MG63 (cell line): ENCODE data around the gene GSDMA. TPM values are rescaled to one million over a fixed set of nuclear protein-coding genes. Genes with fewer than 3 reads are reported as not detected.

Source experiments
- DNase-seq: peaks from one replicate; pipeline ENCODE4 v3.0.0-alpha.2; 2020
- H3K27me3 ChIP-seq: fragments of 250-450 bp; sonication (Bioruptor Pico); 2 replicates; pipeline ENCODE4 v1.5.1; 2020; ENCODE audit warnings: mild to moderate bottlenecking, moderate library complexity
- H3K36me3 ChIP-seq: fragments of 250-450 bp; sonication (Bioruptor Pico); 2 replicates; pipeline ENCODE4 v1.5.1; 2020; ENCODE audit warnings: mild to moderate bottlenecking, moderate library complexity
- H3K4me3 ChIP-seq: fragments of 250-450 bp; sonication (Bioruptor Pico); 2 replicates; pipeline ENCODE4 v1.5.1; 2020; ENCODE audit warnings: mild to moderate bottlenecking, moderate library complexity
- H3K9me3 ChIP-seq: fragments of 250-450 bp; sonication (Bioruptor Pico); 2 replicates; pipeline ENCODE4 v1.5.1; 2020; ENCODE audit warnings: mild to moderate bottlenecking, moderate library complexity
- total RNA-seq: library from RNA; depleted of rRNA; stranded (reverse); fragments of >200 nt; shearing (Covaris generic); gene quantifications from 2 replicates; pipeline ENCODE4 v1.2.3, GENCODE V29; 2014; ENCODE audit warnings: low replicate concordance; rRNA removed

Gene GSDMA, protein sequence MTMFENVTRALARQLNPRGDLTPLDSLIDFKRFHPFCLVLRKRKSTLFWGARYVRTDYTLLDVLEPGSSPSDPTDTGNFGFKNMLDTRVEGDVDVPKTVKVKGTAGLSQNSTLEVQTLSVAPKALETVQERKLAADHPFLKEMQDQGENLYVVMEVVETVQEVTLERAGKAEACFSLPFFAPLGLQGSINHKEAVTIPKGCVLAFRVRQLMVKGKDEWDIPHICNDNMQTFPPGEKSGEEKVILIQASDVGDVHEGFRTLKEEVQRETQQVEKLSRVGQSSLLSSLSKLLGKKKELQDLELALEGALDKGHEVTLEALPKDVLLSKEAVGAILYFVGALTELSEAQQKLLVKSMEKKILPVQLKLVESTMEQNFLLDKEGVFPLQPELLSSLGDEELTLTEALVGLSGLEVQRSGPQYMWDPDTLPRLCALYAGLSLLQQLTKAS
- not detected in 2 replicates for total RNA-seq

DNA sequence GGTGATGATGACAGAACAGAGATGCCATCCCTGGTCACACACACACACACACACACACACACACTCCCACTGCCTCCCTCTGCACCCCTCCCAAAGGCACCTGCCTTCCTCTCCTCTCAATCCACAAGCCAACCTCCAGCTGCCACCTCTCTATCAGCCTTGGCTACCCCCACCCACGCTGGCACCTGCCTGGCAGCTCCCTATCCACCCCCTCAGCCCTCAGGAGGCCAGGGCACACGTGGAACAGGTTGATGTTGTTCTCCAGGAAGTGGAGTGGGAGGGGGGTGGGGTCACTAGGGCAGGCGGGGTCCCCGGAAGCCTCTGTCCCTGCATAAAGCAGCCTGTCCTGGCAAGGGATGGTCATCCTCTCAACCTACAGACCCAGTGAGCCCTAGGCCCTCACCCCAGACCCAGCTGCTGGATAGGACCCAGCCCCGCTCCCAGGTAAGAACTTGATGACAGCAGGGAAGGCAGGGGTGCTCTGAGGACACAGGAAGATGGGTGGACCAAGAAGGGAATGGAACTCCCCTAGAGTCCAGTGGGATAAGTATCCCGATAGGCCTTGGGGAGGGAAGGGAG, at the start of gene GSDMA:
GSDMA (plus strand) TSS at position 363 of the 579 bp plus-strand sequence. CDS start 2,684 bp downstream, outside the sequence.
- no peaks in the 10 kb centered on the region for H3K9me3 ChIP-seq
- no peak within 1 kb of the TSS for H3K4me3 ChIP-seq
- DNase-seq, result no peak
- no peaks in the 10 kb centered on the region for H3K36me3 ChIP-seq
- H3K27me3 ChIP-seq, result no peaks in the 10 kb centered on the region

DNA sequence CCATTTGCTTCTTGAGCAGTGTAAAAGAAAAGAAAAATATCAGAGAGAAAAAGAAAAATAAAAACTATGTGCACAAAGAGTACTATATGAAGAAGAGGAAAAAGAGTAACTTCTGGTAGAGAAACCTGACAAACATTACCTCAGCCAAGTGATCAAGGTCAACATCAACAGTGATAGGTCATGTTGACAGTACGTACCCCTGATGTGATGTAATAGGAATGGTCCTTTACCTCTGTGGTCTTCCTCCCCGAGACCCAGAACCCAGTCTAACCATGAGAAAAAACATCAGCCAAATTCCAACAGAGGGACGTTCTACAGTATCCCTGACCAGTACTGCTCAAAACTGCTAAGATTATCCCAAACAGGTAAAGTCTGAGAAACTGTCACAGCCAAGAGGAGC, 48.8 kb upstream of the GSDMA start:
- DNase-seq, result no peak
- Histone ChIP-seq H3K27me3 (no peaks in the 10 kb centered on the region), H3K36me3 (peaks cover 12% of the 10 kb centered on the region), H3K9me3 (no peaks in the 10 kb centered on the region), H3K4me3 (no peak overlapping the region)

GRCh38 chr17:39915559-39915958, 47.2 kb upstream of the GSDMA start:
- Histone ChIP-seq H3K9me3 (no peaks in the 10 kb centered on the region), H3K36me3 (peaks cover 19% of the 10 kb centered on the region), H3K27me3 (no peaks in the 10 kb centered on the region), H3K4me3 (no peak overlapping the region)
- DNase-seq, result no peak

DNA sequence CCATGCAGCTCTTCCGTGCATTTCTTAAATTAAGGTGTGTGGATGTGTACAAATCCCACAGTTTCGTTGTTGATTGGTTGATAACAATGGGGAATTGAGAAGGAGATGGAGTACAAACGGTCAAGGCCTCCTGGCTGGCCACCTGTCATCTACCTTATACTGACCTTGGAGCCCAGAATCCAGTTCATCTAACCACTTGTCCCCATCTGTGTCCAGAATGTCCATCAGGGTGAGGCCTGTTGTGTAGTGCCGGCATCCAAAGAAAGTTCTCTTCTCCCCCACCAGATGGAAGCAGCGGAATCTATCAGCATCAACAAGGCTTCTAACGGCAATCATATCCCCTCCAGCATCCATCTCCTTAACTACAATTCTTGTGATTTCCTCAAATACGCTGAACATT, 45.9 kb upstream of the GSDMA start:
- no peaks in the 10 kb centered on the region for H3K9me3 ChIP-seq
- H3K4me3 ChIP-seq, result no peak overlapping the region
- no peak for DNase-seq
- peaks cover 25% of the 10 kb centered on the region for H3K36me3 ChIP-seq
- H3K27me3 ChIP-seq, result no peaks in the 10 kb centered on the region

DNA sequence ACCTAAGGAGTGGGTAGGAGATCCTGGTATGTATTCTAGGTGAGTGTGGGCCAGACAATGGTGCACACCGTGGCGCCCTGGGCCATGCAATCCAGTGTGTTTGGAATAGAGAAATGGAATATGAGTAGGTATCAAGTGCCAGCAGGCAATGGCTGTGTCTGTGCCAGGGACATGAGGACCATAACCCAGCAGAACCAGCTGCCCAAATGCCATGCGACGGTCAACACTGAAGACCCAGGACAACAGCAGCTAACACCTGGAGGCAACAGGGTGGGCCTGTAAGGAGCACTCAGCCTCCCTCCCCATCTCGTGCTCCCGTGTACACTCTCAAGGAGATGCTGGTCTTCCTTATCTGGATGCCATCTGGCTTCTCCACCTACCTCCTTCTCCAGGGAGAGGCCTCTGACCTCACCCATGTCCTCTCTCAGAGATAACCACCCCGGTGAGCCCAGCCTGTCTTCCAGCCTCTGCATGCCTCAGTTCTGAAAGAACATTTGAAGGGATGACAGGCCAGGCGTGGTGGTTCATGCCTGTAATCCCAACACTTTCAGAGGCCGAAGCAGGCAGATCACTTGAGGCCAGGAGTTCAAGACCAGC, 43.6 kb upstream of the GSDMA start:
- Histone ChIP-seq H3K27me3 (no peaks in the 10 kb centered on the region), H3K36me3 (peaks cover 45% of the 10 kb centered on the region), H3K4me3 (no peak overlapping the region), H3K9me3 (no peaks in the 10 kb centered on the region)
- DNase-seq, result no peak

DNA sequence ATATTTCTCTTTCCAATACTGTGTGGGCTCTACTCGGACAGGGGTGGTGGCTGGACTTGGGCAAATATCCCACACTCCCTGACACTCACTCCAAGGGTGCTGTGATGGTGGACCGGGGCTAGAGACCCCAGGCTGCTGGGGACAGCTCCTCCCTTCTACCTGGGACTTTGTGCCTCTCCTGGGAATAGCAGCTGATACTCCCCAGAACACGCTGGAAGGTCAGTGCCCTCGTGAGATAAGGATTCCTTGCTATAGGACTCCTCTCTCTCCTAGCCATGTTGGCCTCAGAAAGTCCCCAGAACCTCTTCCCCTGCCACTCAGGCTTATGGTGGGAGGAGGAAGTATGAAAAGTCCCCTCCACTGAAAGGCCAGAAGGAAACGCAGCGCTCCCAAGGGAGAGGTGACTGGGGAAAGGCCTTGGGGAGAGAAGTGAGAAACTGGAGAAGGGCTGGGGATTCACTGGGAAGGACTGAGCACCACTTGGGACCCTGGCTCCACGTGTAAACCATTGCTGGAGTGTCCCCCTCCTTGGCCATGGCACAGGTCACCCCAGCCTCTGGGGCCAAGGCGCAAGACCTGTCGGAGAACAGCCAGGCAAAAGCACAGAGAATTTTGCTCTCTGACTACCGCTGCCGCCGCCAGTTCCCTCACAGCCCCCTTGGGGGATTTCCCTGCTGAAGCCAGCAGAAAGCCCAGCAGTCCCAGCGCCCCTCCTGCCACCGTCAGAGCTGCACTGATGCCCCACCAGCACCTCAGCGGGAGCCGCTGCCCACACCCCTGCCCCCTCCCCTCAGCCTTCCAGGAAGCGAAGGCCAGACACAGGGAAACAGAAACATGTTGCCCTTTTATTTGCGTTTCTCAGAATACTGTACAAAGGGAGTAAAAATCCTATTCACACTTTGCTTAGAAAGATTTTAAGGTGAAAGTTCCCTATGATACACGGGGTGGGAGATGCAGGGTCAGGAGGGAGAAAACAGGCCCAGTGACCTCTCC, 42.3 kb upstream of the GSDMA start:
- no peak overlapping the region for H3K4me3 ChIP-seq
- no peak for DNase-seq
- no peaks in the 10 kb centered on the region for H3K27me3 ChIP-seq
- peaks cover 51% of the 10 kb centered on the region for H3K36me3 ChIP-seq
- no peaks in the 10 kb centered on the region for H3K9me3 ChIP-seq

DNA sequence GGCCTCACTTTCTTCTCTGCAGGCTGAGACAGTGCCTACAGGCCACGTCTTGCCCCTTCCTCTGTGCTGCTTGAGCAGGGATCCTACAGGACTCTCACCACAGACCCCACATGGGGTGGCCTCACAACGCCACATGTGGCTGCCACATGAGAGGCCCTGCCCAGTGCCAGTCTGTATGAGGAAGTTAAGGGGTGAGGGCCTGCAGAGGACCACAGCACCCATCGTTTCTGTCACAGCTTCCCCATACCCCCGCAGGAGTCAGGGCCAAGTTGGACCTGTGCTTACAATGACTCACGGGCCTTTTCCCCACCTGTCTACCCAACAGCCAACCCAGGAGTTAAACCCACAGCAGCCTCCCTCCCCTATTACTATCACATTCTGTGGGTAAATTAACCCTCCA, 41.5 kb upstream of the GSDMA start:
- DNase-seq, result no peak
- Histone ChIP-seq H3K36me3 (peaks cover 51% of the 10 kb centered on the region), H3K27me3 (no peaks in the 10 kb centered on the region), H3K4me3 (no peak overlapping the region), H3K9me3 (no peaks in the 10 kb centered on the region)

DNA sequence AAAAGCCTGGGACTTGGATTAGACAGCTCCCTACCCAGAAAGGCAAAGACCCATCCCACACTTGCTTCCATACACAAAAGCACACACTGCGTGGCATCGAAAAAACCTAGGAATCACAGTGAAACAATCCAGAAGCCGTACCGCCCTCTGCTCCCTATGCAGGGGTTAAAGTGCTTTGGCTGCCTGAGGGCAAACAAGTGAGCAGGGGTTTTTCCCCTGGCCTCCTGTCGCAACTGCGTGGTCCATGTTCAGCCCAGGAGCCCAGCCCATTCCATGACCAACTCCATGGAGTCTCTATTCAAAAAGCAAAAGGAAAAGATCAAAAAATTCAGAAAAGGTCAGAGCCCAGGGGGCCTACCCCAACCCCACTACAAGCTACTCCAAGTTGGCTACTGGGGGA, 40.8 kb upstream of the GSDMA start:
- Histone ChIP-seq H3K27me3 (no peaks in the 10 kb centered on the region), H3K4me3 (no peak overlapping the region), H3K36me3 (peaks cover 51% of the 10 kb centered on the region), H3K9me3 (no peaks in the 10 kb centered on the region)
- DNase-seq, result no peak

DNA sequence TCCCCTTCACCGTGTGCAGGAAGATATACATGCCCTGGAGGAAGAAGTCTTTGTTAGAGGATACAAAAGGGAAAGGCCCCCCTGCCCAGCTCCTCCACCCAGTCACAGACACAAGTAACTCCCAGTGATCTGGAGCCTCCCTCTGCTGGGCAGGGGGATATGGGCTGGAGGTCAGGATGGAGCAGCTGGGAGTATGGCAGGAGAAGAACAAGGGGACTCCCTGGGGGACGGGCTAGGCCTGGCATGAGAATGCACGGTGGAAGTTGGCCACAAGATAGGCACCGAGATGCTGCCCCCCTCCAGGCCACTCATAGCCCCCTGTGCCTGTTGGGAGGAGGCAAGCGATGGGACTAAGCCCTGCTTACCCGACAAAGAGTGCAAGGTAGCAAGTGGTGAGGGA, 39.6 kb upstream of the GSDMA start:
- Histone ChIP-seq H3K9me3 (no peaks in the 10 kb centered on the region), H3K27me3 (no peaks in the 10 kb centered on the region), H3K36me3 (peaks cover 51% of the 10 kb centered on the region), H3K4me3 (no peak overlapping the region)
- DNase-seq, result no peak

- Histone ChIP-seq H3K36me3 (peaks cover 50% of the 10 kb centered on the region), H3K9me3 (no peaks in the 10 kb centered on the region), H3K4me3 (no peak overlapping the region), H3K27me3 (no peaks in the 10 kb centered on the region)
- DNase-seq, result peak; percentile 81
These were observed 38.7 kb upstream of the GSDMA start for GRCh38 chr17:39923836-39924690.

DNA sequence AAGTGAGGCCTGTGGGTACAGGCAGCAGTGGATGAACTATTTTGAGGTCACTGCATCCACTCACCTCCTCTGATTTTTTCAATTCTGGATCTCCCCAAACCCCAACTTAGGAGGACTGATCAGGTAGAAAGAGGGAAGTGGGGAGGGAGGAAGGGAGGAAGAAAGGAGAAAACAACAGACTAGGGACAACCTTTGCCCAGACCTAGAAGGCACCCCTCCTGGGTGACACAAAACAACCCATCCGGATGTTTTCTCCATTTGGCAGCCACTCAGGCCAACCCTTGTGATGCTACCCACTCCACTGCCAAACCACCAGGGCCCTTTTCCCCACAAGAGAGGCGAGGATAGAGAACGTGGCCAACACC, 38.1 kb upstream of the GSDMA start:
- Histone ChIP-seq H3K4me3 (no peak overlapping the region), H3K27me3 (no peaks in the 10 kb centered on the region), H3K36me3 (peaks cover 46% of the 10 kb centered on the region), H3K9me3 (no peaks in the 10 kb centered on the region)
- DNase-seq, result no peak

GRCh38 chr17:39925282-39926134, 37.3 kb upstream of the GSDMA start:
- H3K9me3 ChIP-seq, result no peaks in the 10 kb centered on the region
- no peak for DNase-seq
- H3K36me3 ChIP-seq, result peaks cover 42% of the 10 kb centered on the region
- no peaks in the 10 kb centered on the region for H3K27me3 ChIP-seq
- H3K4me3 ChIP-seq, result no peak overlapping the region; the same call in 1 of the 2 replicates

DNA sequence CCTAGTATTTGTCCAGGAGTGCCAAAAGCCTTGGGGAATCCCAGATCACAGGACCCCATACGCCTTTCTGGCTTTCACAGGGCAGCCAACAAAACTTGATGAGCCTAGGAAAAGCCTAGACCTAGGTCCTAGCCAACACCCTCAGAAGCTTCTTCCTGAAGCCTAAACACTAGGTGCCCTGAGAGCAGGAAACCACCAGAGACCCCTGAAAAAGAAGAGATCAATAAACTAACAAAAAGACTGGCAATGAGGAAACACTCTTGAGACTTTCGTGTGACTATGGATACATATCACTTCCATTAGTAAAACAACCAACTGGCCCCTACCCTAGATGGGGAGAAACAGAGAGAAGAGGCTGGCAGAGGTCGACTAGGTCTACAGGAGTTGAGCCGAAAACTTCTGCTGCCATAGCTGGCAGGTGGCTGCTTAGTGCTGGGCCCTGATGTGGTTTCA, 36.6 kb upstream of the GSDMA start:
- no peaks in the 10 kb centered on the region for H3K27me3 ChIP-seq
- no peak for DNase-seq
- no peaks in the 10 kb centered on the region for H3K9me3 ChIP-seq
- H3K4me3 ChIP-seq, result peak overlapping the region; percentile 79
- H3K36me3 ChIP-seq, result peaks cover 35% of the 10 kb centered on the region

DNA sequence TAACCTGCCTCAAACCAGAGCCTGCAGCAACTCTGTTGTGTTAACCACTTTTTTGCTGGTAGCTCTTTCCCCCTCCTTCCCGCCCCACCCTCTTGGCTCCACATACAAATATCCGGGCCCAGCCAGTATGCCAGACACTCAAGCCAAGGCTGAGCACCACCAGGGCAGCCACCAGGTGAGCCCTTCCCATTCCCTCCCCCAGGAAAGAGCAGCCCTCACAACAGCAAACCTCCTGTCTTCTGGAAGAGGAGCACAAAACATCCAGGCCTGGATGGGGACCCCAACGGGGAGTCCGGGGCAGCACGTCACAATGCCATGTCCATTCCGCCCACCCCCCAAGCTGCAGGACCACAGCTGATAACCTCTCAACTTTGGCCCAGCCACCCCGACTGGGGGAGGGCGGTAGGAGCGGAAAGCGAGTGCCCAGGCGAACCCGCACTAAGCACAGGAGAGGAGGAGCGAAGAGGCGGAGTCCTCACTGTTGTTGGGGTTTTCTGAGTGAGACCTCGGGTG, 36.2 kb upstream of the GSDMA start:
- Histone ChIP-seq H3K4me3 (peak overlapping the region; percentile 79), H3K27me3 (no peaks in the 10 kb centered on the region), H3K36me3 (peaks cover 31% of the 10 kb centered on the region), H3K9me3 (no peaks in the 10 kb centered on the region)
- DNase-seq, result peak; percentile 55
